A549 (cell line): ENCODE measurements around the gene B3GALT2.

Experiments
- CTCF ChIP-seq: fragments of >200 bp; sonication (Bioruptor Twin); formaldehyde crosslinking; IDR thresholded peaks from 3 replicates; pipeline ENCODE4 v1.5.1; 2016
- EHMT2 ChIP-seq: fragments of 200-600 bp; sonication (generic); IDR thresholded peaks from 2 replicates; pipeline ENCODE4 v1.6.1; 2016; ENCODE audit warnings: antibody characterized with exemption, low read depth, mild to moderate bottlenecking, moderate library complexity
- FOSL2 ChIP-seq, 2 experiments: fragments of 450-650 bp in 1 of 2; fragments of >200 bp in 1 of 2; sonication (Bioruptor Twin) in 1 of 2; formaldehyde crosslinking; IDR thresholded peaks; 2 replicates each; pipeline versions ENCODE4 v1.5.0 to v1.6.1; 2016 to 2020; ENCODE audit warnings: mild to moderate bottlenecking in 1 of 2, moderate library complexity in 1 of 2
- HDAC2 ChIP-seq: fragments of 200-600 bp; sonication (generic); IDR thresholded peaks from 2 replicates; pipeline ENCODE4 v1.6.1; 2016
- HOXA7 ChIP-seq: fragments of 250-450 bp; sonication (Bioruptor Pico); IDR thresholded peaks from 2 replicates; pipeline ENCODE4 v1.5.0; 2020; ENCODE audit warnings: mild to moderate bottlenecking, moderate library complexity
- MAX ChIP-seq: IDR thresholded peaks from 2 replicates; pipeline ENCODE4 v1.6.1; 2012
- MYC ChIP-seq: IDR thresholded peaks from 2 replicates; pipeline ENCODE4 v1.6.1; 2012; ENCODE audit warnings: mild to moderate bottlenecking, inconsistent platforms, low read length, improper control_type of control experiment, borderline replicate concordance
- NFE2L2 ChIP-seq: fragments of 150-350 bp; conservative IDR thresholded peaks from 2 replicates; pipeline ENCODE4 v1.6.1; 2014; ENCODE audit warnings: low read length
- NR3C1 ChIP-seq: fragments of >200 bp; sonication (Bioruptor Twin); formaldehyde crosslinking; IDR thresholded peaks from 3 replicates; pipeline ENCODE4 v1.6.1; 2017
- PBX3 ChIP-seq: IDR thresholded peaks from 2 replicates; pipeline ENCODE4 v1.6.1; 2012
- POLR2A ChIP-seq: IDR thresholded peaks from 2 replicates; pipeline ENCODE4 v1.6.1; 2012; ENCODE audit warnings: mild to moderate bottlenecking, low read length

- TF ChIP-seq CTCF, result no peak
- TF ChIP-seq NFE2L2, result no peak
- TF ChIP-seq NR3C1, result no peak
- TF ChIP-seq HDAC2, result no peak
- TF ChIP-seq PBX3, result no peak
- TF ChIP-seq MAX, result no peak
- TF ChIP-seq HOXA7 (CRISPR knock-in tag), result no peak
- no peak for TF ChIP-seq FOSL2 (IDR thresholded peaks at IDR 0.05)
- TF ChIP-seq FOSL2 (CRISPR knock-in tag; IDR thresholded peaks at IDR 0.05), result no peak
- TF ChIP-seq POLR2A, result no peak
- TF ChIP-seq MYC, result no peak
- no peak for TF ChIP-seq EHMT2
Measured at GRCh38 chr1:193189442-193190095, 3.2 kb upstream of the B3GALT2 start.
